GM18520 (cell line): ENCODE results near the gene CFAP251.

Source experiments
- ATAC-seq: cut with Tn5 transposase; IDR thresholded peaks from one replicate; pipeline ENCODE4 v1.9.1; 2021; ENCODE audit not compliant: unreplicated experiment

CFAP251 gene

DNA sequence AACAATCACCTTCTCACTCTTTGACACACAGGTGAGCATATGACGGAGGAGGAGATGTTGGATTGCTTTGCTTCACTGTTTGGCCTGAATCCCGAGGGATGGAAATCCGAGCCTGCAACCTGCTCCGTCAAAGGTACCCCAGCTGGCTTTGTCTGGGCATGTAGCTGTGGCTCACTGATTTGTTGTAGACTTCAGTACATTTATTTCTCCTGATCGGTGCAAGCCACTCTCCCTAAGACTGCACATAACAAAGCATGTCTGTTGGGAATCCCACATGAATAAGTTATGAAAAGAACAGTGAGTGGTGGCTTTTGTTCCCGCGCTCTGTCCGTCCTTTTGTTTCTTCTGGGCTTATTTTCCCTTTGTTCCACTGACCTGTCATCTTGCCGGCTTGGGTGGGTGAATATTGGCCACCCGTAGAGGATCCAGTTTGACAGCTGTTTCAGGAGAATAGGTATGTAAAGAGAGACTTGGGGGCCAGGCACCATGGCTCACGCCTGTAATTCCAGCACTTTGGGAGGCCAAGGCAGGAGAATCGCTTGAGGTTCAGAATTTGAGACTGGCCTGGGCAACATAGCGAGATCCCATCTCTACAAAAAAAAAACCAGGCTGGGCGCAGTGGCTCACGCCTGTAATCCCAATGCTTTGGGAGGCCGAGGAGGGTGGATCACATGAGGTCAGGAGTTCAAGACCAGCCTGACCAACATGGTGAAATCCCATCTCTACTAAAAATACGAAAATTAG, 83.2 kb downstream of the CFAP251 start:
- no peak for ATAC-seq

DNA sequence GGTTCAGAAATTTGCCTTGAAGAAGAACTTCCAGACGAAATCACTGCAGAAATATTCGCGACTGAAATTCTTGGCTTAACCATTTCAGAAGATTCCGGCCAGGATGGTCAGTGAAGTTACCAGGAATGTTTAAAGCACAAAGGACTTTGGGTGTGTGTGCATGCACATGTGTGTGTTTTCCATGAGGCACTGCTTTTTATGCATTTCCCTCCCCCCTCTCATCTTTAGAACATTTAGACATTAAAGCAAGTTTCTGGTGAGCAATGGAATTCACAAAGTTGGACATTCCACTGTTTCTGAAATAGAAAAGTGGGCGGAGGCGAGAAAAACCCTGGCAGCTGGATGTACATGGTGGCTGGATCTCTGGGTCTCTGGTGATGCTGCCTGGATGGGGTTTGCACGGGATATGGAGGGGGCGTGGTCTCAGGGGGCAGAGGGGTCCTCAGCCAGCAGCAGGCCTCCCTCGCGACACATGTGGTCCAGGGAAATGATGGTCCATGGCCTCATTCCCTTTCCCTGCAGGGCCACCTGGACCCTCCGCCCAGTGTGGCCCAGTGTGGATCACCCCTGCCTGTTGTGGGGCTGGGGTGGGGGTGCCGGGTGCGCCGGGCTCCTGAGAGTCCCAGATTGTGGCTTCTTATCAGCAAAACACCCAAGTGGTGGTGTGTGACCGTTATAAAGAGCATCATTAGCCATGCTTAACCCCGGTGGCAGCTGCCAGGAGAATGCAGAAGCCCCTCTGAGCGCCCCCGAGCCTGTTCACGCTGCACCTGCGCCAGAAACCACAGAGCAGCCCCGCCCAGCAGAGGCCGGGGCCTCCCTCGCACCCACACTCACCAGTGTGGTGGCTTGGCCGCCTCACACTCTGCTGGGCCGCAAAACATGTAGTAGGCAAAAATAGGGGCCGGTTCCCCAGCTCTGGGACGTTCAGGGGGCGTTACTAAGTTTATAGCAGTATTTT, 85.5 kb downstream of the CFAP251 start:
- no peak for ATAC-seq

DNA sequence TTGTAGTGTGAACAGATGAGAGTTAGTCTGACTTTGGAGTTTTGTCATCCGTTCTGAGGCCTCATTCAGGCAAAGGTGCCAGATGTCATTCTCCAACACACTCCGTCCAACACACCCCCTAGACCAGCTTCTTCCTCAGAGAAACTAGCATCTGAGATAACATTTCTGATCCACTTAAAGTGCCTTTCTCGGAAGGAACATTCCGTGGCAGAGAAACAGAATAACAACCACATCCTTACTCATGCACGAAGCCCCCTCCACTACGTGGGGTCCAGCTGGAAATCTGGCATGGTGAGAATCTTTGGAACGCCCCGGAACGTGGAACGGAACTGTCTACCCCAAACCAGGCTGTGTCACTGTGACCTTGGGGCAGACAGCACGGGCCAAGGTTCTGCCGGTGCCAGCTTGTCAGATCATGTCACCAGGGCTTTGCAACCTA, 86.3 kb downstream of the CFAP251 start:
- no peak for ATAC-seq

DNA sequence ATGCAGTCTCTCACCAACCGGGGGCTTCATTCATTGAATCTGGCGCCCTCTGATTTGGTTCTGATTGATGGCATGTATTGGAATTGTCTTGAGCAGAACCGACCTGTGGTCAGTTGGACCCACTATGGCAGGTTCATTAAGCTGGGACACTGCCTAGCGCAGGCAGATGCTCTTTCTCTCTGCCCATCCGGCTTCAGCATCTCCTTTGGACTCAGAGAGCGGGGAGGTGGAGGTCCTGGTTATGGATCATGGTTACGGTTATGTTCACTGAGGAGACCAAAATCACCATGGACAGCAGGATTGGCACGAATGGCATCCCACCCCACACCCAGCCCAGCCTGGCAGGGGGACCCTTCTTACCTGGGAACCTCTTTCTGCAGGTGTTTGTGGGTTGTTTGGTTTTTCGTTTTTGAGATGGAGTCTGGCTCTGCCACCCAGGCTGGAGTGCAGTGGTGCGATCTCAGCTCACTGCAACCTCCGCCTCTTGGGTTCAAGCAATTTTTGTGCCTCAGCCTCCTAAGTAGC, 86.9 kb downstream of the CFAP251 start:
- no peak for ATAC-seq

DNA sequence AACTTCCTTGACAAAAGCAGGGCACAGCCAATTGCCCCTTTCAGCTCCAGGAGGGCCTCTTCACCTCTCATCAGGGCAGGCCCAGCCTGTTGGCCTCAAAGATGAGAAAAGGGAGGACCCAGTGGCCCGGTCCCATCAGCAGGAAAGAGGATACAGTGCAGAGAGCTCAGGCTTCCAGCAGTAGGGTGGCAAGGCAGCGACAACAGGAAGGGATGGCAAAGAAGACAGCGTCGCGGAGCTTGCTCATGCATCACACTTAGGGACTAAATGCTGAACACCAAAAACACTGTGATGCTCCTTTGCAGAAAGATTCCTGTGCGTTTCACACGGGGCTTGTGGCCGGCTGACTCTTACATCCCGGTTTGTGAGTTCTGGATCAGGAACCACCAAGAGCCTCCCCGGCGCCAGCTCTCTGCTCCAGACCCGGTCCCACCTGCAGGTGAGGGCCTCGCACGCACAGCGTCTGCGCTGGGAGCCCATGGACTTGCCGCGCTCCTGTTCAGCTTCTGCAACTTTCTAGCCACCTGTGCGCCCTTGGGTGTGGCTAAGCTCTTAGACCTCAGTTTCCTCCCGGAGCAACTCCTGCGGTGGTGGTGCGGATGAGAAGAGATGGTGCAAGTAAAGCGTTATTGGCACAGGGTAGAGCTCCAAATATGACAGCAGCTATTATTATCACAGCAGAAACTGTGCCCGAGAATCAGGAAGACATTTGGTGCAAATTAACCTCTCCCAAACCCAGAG, 88.0 kb downstream of the CFAP251 start:
- no peak for ATAC-seq

DNA sequence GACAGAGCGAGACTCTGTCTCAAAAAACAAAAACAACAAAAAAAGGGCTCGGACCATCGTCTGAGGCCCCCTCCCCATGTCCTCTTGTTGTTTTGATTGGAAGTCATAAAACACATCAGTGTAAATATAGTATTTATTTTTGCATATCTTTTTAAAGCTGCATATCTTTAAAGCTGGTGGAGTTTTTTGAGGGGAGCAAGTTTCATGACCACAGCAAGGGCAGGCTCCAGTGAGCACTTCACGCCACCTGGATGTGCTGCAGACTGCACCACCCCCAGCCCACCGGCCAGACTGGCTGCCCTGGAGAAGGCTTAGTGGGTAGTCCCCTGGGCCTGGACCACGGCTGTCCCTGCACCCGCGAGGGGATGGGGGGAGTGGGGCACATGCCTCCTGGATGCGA, 91.3 kb downstream of the CFAP251 start:
- ATAC-seq, result no peak

DNA sequence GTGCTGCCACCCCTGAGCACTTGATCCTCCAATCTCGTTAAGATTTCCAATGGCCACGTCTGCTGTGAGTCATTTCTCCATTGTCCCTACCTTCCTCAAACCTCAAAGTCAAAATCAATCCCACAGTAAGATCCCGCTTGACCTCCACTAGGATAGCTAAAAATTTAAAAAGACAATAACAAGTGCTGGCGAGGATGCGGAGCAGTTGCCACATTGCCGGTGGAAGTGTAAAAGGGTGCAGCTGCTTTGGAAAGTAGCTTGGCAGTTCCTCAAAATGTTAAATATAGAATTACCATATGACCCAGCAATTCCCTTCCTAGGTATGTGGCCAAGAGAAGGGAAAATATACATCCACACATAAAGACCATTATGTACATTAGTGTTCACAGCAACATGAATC, 93.8 kb downstream of the CFAP251 start:
- no peak for ATAC-seq

DNA sequence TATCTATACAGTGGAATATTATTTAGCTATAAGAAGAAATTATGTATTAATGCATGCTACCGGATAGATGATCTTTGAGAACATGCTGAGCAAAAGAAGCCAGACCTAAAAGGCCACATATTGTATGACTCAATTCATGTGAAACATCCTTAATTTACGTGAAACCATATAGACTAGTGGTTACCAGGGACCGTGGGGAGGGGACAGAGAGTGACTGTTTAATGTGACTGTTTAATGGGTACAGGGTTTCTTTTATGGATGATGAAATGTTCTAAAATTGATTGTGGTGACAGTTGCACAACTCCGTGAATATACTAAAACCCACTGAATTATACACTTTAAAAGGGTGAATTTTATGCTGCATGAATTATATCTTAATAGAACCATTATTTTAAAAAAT, 94.7 kb downstream of the CFAP251 start:
- no peak for ATAC-seq

DNA sequence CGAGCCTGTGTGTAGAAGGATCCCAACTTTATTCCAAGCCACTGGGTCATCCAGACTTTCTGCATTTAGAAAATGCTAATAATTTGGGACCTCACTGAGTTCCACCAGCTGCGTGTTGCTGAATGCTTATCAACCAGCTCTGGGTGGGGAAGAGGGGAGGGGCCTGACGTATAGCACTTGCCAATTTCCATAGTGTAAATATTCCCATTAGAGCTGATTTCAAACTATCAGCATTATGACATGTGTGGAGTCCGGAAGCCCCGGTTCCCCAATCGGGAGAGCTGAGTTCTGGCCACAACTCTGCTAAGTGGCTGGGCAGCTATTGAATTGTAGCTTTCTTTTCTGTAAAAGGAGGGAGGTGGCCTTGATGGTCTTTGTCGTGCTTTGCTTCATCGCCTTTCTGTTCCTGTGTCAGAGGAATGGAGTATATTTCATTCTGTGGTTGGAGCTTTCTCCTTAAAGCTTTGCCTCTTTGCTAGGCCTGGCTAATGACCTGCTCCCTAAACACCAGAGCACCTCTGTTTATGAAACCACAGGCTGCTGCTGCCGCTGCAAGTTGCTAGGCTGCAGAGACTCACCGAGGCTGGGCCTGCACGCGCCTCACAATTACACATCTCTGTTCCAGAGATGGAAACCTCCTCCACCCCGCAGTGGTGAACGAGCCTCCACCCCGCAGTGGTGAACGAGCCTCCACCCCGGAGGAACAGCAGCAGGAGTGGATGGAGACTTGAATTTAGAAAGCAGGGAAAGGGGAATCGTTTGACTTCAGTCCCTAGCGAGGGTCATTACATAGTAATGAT, 95.6 kb downstream of the CFAP251 start:
- ATAC-seq, result no peak

DNA sequence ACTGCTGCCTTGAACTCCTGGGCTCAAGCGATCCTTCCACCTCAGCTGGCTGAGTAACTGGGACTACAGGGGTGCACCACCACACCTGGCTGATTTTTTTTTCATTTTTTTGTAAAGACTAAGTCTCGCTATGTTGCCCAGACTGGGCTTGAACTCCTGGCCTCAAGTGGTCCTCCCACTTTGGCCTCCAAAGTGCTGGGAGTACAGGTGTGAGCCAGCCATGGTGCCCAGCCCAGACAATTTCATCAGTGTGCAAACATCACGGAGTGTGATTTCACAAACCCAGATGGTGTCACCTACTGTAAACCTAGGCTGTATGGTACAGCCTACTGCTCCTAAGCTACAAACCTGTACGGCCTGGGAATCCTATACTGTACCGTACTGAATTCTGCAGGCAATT, 96.4 kb downstream of the CFAP251 start:
- no peak for ATAC-seq

DNA sequence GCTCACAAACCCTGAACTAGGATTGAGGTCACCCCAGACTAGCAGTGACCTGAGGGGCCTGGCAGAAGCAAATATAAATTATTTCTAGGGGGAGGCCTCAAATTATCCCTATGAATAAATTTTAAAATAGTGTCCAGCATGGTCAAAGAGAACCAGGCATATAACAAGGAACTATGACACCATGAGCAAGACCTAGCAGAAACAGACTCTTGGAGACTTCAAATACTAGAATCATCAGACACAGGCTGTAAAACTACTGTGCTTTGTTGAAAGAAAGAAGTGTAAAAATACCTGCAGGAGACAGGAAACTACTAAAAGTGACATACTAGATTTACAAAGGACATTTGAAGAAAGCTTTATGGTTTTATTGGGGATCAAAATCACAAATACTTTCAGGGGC, 100.1 kb downstream of the CFAP251 start:
- no peak for ATAC-seq

DNA sequence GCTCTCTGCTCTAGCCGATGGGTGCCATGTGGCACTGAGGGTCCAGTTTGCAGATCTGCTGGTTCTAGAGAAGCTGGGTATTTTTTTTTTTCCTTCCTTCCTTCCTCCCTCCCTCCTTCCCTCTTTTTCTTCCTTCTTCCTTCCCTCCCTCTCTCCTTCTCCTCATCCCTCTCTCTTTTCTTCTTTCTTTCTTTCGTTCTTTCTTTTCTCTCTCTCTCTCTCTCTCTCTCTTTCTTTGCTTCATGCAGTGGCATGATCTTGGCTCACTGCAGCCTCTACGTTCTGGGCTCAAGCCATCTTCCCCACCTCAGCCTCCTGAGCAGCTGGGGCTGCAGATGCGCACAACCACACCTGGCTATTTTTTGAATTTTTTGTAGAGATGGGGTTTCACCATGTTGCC, 100.5 kb downstream of the CFAP251 start:
- ATAC-seq, result no peak

DNA sequence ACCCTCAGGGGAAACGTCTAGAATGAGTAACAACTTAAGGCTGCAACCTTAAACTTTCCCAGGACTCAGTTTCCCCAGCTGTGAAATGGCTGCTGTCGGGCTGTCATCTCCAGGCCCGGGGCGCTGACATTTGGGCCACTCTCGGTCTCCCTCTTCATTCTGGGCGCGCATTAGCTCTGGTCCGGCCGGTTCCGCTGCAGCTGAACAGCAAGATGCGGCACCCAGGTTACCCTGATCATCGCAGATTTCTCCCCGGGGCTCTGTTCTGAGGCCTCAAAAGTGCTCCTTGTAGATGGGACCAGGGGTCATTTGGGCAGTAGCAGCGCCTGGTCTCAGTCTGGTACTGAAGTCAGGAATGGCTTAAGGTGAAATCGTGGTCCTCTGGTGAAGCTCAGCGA, 102.4 kb downstream of the CFAP251 start:
- ATAC-seq, result no peak

DNA sequence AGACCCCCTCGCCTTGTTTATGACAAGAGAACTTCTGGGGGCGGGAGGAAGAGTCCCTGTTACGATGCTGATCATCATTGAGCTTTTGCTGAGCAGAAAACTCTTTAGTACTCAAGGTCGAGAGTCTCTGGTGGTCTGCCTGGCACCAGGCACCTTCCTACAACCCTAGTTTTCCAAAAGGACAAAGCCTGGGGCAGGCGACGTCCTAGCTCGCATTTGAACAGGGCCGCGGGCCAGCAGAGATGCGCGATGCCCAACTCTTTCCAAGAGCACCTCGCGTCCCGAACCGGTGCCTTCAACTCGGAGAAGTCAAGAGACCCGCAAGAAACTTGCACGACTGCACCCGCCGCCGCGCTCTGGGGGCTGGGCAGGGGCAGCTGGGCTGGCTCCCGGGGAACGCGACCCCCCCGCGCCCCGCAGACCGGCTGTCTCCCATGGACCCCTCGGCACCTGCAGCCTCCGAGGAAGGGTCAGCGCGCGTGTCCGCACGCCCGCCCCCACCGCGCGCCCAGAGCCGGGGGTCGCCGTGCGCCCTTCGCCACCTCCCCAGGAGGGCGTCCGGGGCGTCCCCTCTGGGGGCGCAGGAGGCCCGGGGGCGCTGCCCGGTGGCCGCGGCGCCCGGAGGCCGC, 102.9 kb downstream of the CFAP251 start:
- ATAC-seq, result no peak

DNA sequence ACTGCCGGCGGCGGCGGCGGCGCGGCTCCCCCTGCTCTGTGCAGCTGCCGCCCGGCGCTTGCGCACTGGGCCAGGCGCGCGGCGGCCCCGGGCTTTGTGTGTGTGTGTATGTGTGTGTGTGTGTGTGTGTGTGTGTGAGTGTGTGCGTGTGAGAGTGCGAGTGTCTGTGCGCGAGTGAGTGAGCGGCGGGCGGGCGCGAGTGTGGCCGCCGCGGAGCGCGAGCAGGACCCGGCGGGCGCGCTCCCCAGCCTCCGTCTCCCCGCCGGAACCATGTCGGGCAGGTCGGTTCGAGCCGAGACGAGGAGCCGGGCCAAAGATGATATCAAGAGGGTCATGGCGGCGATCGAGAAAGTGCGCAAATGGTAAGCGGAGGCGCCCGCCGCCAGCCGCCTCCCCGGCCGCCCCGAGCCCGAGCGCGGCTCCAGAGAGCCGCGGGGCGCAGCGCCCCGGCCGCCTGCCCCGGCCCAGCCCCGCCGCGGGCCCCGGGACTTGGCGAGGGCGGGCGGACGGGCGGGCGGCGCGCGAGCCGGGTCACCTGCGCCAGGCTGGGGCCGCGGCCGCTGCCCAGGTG, 103.5 kb downstream of the CFAP251 start, which contains the start of gene BCL7A:
TSS of gene BCL7A (plus strand) at position 63 of the 571 bp plus-strand sequence. CDS start at position 271, 208 bp downstream.
- ATAC-seq, result no peak

DNA sequence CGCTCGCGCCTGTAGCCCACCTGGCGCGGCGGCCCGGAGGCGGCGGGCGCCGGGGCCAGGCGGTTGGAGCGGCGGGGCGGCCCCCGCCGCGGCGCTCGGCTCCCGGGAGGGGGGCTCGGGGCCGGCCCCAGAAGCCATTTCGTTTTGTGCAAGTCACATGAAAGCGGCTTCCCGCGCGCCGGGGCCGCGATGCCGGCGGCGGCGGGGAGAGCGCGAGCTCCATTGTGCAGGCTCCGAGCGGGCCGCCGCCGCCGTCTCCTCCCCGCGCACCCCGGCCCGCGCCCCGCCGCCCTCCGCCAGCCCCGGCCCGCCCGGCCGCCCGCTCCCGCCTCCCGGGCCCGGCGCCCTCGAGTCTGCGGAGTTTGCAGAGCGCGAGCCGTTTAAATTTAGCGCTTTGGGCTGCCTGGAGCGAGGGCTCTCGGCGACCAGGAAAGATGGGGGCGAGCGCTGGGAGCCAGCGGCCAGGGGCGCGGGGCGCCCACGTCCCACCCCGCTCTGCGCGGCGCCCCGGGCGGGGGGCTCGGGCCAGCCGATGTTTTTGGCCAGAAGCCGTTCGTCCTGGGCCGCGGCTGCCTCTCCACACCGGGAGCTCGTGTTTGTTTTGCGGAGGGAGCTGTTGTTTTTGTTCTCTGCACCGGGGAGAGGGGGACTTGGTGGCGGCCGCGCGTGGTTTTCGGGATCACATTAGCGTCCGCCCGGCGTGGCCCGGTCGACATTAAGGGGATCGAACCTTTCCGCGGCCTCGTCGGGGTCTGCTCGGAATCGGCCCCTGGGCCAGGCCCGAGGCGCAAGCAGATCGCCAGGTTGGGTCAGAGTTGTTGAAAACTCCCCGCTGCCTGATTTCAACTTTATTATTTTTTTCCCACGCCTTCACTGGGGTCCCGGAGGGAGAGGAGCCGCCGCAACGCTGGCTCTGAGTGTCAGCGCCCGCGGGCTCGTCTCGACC, 104.3 kb downstream of the CFAP251 start:
- no peak for ATAC-seq

DNA sequence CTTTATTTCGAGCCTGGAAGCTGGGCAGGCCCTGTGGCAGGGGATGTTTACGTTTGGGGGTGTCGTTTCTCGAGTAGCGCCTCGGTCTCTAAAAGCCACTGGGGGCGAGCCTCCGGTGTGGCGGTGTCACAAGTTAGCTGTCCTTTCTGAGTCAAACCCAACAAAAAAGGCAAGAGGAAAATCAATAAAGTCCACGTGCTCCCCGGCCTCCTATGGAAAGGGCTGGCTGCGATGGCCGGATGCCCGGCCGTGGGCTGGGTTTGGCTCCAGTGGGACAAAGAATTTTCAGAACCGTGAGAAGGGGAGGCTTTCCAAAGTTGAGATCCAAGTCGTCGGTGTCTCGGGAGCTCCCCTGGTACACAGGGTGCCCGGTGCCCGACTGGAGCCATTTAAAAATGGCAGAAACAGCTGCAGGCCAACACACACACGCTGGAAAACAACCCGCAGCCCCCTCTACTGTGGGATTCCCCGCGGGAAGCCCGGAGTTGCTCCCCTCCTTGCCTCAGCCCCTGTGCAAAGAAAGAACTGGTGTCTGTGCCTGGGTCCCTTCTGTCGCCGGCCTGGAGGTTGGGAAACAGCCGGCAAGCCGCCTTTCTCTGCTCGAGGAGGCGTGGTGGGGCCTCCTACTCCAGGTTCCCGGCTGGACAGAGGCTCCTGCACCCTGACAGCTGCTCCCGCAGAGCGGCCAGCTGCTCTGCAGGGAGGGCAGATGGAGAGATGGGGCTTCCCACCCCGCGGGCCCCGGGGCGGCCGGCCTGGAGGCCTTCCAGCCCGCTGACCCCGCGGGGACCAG, 105.1 kb downstream of the CFAP251 start:
- ATAC-seq, result no peak
